H1 (cell line): ENCODE results near the gene ITPK1. TPM values are rescaled to one million over a fixed set of nuclear protein-coding genes. Genes with fewer than 3 reads are reported as not detected.

Experiments used
- CTCF ChIA-PET: fragments of 300-600 bp; sonication (Branson Sonifier 250); formaldehyde crosslinking; loops from one replicate; lab custom pipeline; 2021; ENCODE audit not compliant: partially characterized antibody; lab: Charles Lee
- POLR2A ChIA-PET: fragments of 300-600 bp; sonication (Branson Sonifier 250); formaldehyde crosslinking; loops from one replicate; lab custom pipeline; 2021; ENCODE audit warnings: inconsistent platforms; ENCODE audit not compliant: partially characterized antibody; lab: Charles Lee
- DNase-seq, 2 experiments: peaks; one replicate each; pipeline versions ENCODE4 v3.0.0 to v3.0.0-alpha.2; 2010 to 2022; ENCODE audit warnings: low spot score in 2 of 2, low read depth in 1 of 2, mixed read lengths in 1 of 2
- FAIRE-seq: peaks from 2 replicates; lab custom pipeline; 2011; peaks lifted over from hg19 to GRCh38; lab: Jason Lieb, UNC
- H2AFZ ChIP-seq: 2 replicates; pipeline ENCODE4 v1.8.1; 2012; ENCODE audit warnings: low read length, inconsistent platforms
- H2AK5ac ChIP-seq: 2 replicates; pipeline ENCODE4 v1.6.1; 2013; ENCODE audit warnings: low read depth, low read length
- H2BK120ac ChIP-seq: replicated peaks from 2 replicates; pipeline ENCODE3; 2013; ENCODE audit warnings: low read depth, low read length, inconsistent platforms
- H2BK12ac ChIP-seq: 2 replicates; pipeline ENCODE4 v1.6.1; 2013; ENCODE audit warnings: low read depth, low read length
- H2BK15ac ChIP-seq: 2 replicates; pipeline ENCODE4 v1.6.1; 2013; ENCODE audit warnings: low read length
- H2BK20ac ChIP-seq: 2 replicates; pipeline ENCODE4 v1.6.1; 2013; ENCODE audit warnings: low read length
- H2BK5ac ChIP-seq: 2 replicates; pipeline ENCODE4 v1.6.1; 2013; ENCODE audit warnings: low read depth, low read length
- H3K14ac ChIP-seq: 2 replicates; pipeline ENCODE4 v1.6.1; 2013; ENCODE audit warnings: inconsistent platforms; ENCODE audit not compliant: insufficient read length
- H3K18ac ChIP-seq: 2 replicates; pipeline ENCODE4 v1.6.1; 2013; ENCODE audit warnings: low read length; ENCODE audit errors: extremely low read depth
- H3K23ac ChIP-seq: 2 replicates; pipeline ENCODE4 v1.6.1; 2013; ENCODE audit warnings: inconsistent platforms; ENCODE audit not compliant: insufficient read length
- H3K23me2 ChIP-seq: 2 replicates; pipeline ENCODE4 v1.6.1; 2013; ENCODE audit warnings: low read depth, low read length
- H3K27ac ChIP-seq: 2 replicates; pipeline ENCODE4 v1.6.1; 2011; ENCODE audit warnings: low read depth, low read length, inconsistent platforms
- H3K27me3 ChIP-seq, 4 experiments: replicated peaks in 1 of 4; 1 replicate in 1 of 4; 2 replicates in 3 of 4; pipeline versions ENCODE4 v1.6.1 to v1.8.1; 2011 to 2013; ENCODE audit warnings: low read length in 3 of 4, mild to moderate bottlenecking in 3 of 4, inconsistent platforms in 2 of 4, mixed read lengths in 2 of 4, moderate library complexity in 1 of 4; ENCODE audit not compliant: control insufficient read depth in 3 of 4, insufficient read depth in 3 of 4; ENCODE audit errors: extremely low read depth in 1 of 4
- H3K36me3 ChIP-seq, 4 experiments: 2 replicates each; pipeline versions ENCODE4 v1.6.1 to v1.8.1; 2011 to 2013; ENCODE audit warnings: mild to moderate bottlenecking in 4 of 4, low read length in 3 of 4, moderate library complexity in 2 of 4, control low read depth in 1 of 4, inconsistent platforms in 1 of 4; ENCODE audit not compliant: insufficient read depth in 4 of 4, control insufficient read depth in 2 of 4
- H3K4ac ChIP-seq: replicated peaks from 2 replicates; pipeline ENCODE3; 2013; ENCODE audit warnings: low read length, low read depth, mixed read lengths, inconsistent platforms; ENCODE audit not compliant: insufficient read length
- H3K4me1 ChIP-seq, 4 experiments: replicated peaks in 1 of 4; 1 replicate in 1 of 4; 2 replicates in 3 of 4; pipeline versions ENCODE4 v1.6.1 to v1.8.1; 2011 to 2013; ENCODE audit warnings: low read length in 3 of 4, inconsistent platforms in 2 of 4, mixed read lengths in 1 of 4; ENCODE audit not compliant: insufficient read depth in 4 of 4, control insufficient read depth in 3 of 4
- H3K4me2 ChIP-seq, 2 experiments: 2 replicates each; pipeline versions ENCODE4 v1.6.1 to v1.8.1; 2011 to 2013; ENCODE audit warnings: low read depth in 2 of 2, low read length in 2 of 2, control low read depth in 1 of 2, inconsistent platforms in 1 of 2, mild to moderate bottlenecking in 1 of 2; ENCODE audit not compliant: insufficient read depth in 1 of 2
- H3K4me3 ChIP-seq, 4 experiments: fragments of 200-600, 300-600 bp in 1 of 4; sonication (generic), shearing (Covaris generic), sonication (Bioruptor Twin) in 1 of 4; 2 replicates each; pipeline versions ENCODE4 v1.5.1 to v1.8.1; 2011 to 2016; ENCODE audit warnings: low read length in 4 of 4, low read depth in 3 of 4, control low read depth in 2 of 4, inconsistent platforms in 2 of 4, mild to moderate bottlenecking in 2 of 4, mixed read lengths in 1 of 4, moderate library complexity in 1 of 4; ENCODE audit not compliant: insufficient read depth in 2 of 4; ENCODE audit errors: extremely low read depth in 1 of 4
- H3K56ac ChIP-seq: replicated peaks from 2 replicates; pipeline ENCODE3; 2013; ENCODE audit warnings: low read depth, mild to moderate bottlenecking, mixed read lengths, low read length, inconsistent platforms; ENCODE audit not compliant: insufficient read length
- H3K79me1 ChIP-seq: 2 replicates; pipeline ENCODE4 v1.6.1; 2013; ENCODE audit warnings: low read depth, low read length, control low read depth
- H3K79me2 ChIP-seq, 2 experiments: 2 replicates each; pipeline versions ENCODE4 v1.6.1 to v1.8.1; 2012 to 2013; ENCODE audit warnings: low read length in 2 of 2, mild to moderate bottlenecking in 2 of 2, inconsistent platforms in 1 of 2; ENCODE audit not compliant: insufficient read depth in 2 of 2, control insufficient read depth in 1 of 2
- H3K9ac ChIP-seq, 4 experiments: replicated peaks in 1 of 4; 1 replicate in 1 of 4; 2 replicates in 3 of 4; pipeline versions ENCODE4 v1.6.1 to v1.8.1; 2011 to 2013; ENCODE audit warnings: low read depth in 3 of 4, low read length in 3 of 4, control low read depth in 2 of 4, mild to moderate bottlenecking in 2 of 4, moderate library complexity in 2 of 4, inconsistent platforms in 1 of 4; ENCODE audit errors: extremely low read depth in 1 of 4
- H3K9me3 ChIP-seq, 2 experiments: 2 replicates each; pipeline versions ENCODE4 v1.6.1 to v1.8.1; 2012 to 2013; ENCODE audit warnings: mild to moderate bottlenecking in 2 of 2, moderate library complexity in 2 of 2, control low read depth in 1 of 2, inconsistent platforms in 1 of 2, low read depth in 1 of 2, low read length in 1 of 2, mixed read lengths in 1 of 2; ENCODE audit not compliant: insufficient read depth in 2 of 2
- H4K20me1 ChIP-seq, 2 experiments: replicated peaks in 1 of 2; 2 replicates each; pipeline versions ENCODE3 to v1.8.1; 2011 to 2013; ENCODE audit warnings: inconsistent platforms in 2 of 2, low read length in 2 of 2, mild to moderate bottlenecking in 1 of 2; ENCODE audit not compliant: insufficient read depth in 2 of 2, control insufficient read depth in 1 of 2
- H4K5ac ChIP-seq: 2 replicates; pipeline ENCODE4 v1.6.1; 2013; ENCODE audit warnings: low read length, low read depth, mixed read lengths, inconsistent platforms; ENCODE audit not compliant: insufficient read length
- H4K8ac ChIP-seq: 2 replicates; pipeline ENCODE4 v1.8.0; 2013; ENCODE audit warnings: mild to moderate bottlenecking, moderate library complexity, low read length, inconsistent platforms; ENCODE audit not compliant: insufficient read depth; ENCODE audit errors: extremely low read depth
- H4K91ac ChIP-seq: replicated peaks from 2 replicates; pipeline ENCODE3; 2013; ENCODE audit warnings: low read length, mixed read lengths, inconsistent platforms; ENCODE audit not compliant: insufficient read length
- ASH2L ChIP-seq: fragments of 200-600, 300-600 bp; sonication (generic); IDR thresholded peaks from one replicate; pipeline ENCODE4 v1.7.1; 2017; ENCODE audit warnings: low read length
- CBX8 ChIP-seq: fragments of 300-800, 300-1000 bp; sonication (generic); IDR thresholded peaks from 2 replicates; pipeline ENCODE4 v1.7.1; 2016; ENCODE audit warnings: low read depth, low read length, borderline replicate concordance
- CHD1 ChIP-seq: IDR thresholded peaks from 2 replicates; pipeline ENCODE4 v1.6.1; 2012; ENCODE audit warnings: low read depth, low read length, improper control_type of control experiment
- FOSL1 ChIP-seq: IDR thresholded peaks from 2 replicates; pipeline ENCODE4 v1.6.1; 2011; ENCODE audit warnings: mild to moderate bottlenecking, low read depth, low read length, moderate library complexity; ENCODE audit not compliant: insufficient read depth
- SAP30 ChIP-seq: fragments of 300-600 bp; sonication (generic); IDR thresholded peaks from 2 replicates; pipeline ENCODE4 v1.7.1; 2012; ENCODE audit warnings: low read length, moderate library complexity, mild to moderate bottlenecking, inconsistent platforms; ENCODE audit not compliant: insufficient read depth, insufficient replicate concordance
- ZNF274 ChIP-seq: IDR thresholded peaks from 2 replicates; pipeline ENCODE4 v1.7.0; 2012; ENCODE audit warnings: low read length, borderline replicate concordance; ENCODE audit errors: extremely low read depth
- WGBS, 2 experiments: shearing (Covaris generic) in 1 of 2; methylation state at CpG; one replicate each; pipeline versions ENCODE4 v1.1.6 to v1.1.7; 2013 to 2015; ENCODE audit warnings: low lambda C conversion rate in 2 of 2, mixed read lengths in 2 of 2, inconsistent platforms in 1 of 2, low coverage in 1 of 2, missing lambda C conversion rate in 1 of 2; ENCODE audit not compliant: insufficient replicate concordance in 2 of 2, insufficient coverage in 1 of 2, insufficient read length in 1 of 2; ENCODE audit errors: extremely low coverage in 1 of 2, missing lambda C conversion rate in 1 of 2; 5-methylcytosine and 5-hydroxymethylcytosine counted together
- polyA plus RNA-seq, 7 experiments: library from polyadenylated mRNA; depleted of rRNA in 3 of 7; stranded (reverse) in 5 of 7; unstranded in 2 of 7; fragments of >200 nt in 5 of 7; fragments of 200-250 nt in 2 of 7; gene quantifications; 1 replicate in 5 of 7; 2 replicates in 1 of 7; 4 replicates in 1 of 7; pipeline versions ENCODE4 v1.2.1 to v1.2.3, GENCODE V29; 2011 to 2013; ENCODE audit warnings: missing spikeins in 2 of 7, mixed read lengths in 2 of 7
- total RNA-seq: library from RNA; stranded (reverse); fragmentation: NEBNext Ultra II Directional; extraction: Animal tissue kit (Norgen Biotek cat#: 25700); gene quantifications from 2 replicates; pipeline ENCODE4 v1.2.1, GENCODE V29; 2021

Gene ITPK1
- total and polyA plus RNA-seq, 2 of the 8 experiments (the other 6 are each of a cell fraction or from before 2014, with no cell fraction given) = 108 to 143 TPM

GRCh38 chr14:92948647-92949046, 167.1 kb downstream of the ITPK1 start:
- no peak overlapping the region for H3K27ac ChIP-seq
- H3K4me3 ChIP-seq = no peak overlapping the region
- H2BK20ac ChIP-seq = no peak overlapping the region
- H4K5ac ChIP-seq = no peak overlapping the region
- no peak overlapping the region for H3K9ac ChIP-seq
- DNase-seq (no peak), FAIRE-seq (no peak)
- no peaks in the 10 kb centered on the region for H3K9me3 ChIP-seq
- 89% methylated on average over 17 of the region's 22 CpGs; no CpG with 5 or more reads in 1 of the 2 experiments for WGBS, 2 experiments
- no peak overlapping the region for H2AFZ ChIP-seq
- H4K8ac ChIP-seq = 0 out of 2 replicates have a peak overlapping the region, but pooled peaks have one; percentile 31
- no peak overlapping the region for H3K4ac ChIP-seq
- no peaks in the 10 kb centered on the region for H3K4me1 ChIP-seq
- no peak overlapping the region for H2BK15ac ChIP-seq
- no peak overlapping the region for H3K4me2 ChIP-seq
- ChIA-PET POLR2A (no interaction called here), CTCF (interaction anchor here (0.9 kb wide), 1 partner anchor 164 kb away, joined by 3 read pairs; no protein-coding TSS in a partner anchor)
- H3K27me3 ChIP-seq = no peaks in the 10 kb centered on the region
- H2BK120ac ChIP-seq = no peak overlapping the region
- no peak overlapping the region for H2BK5ac ChIP-seq
- no peak overlapping the region for H3K14ac ChIP-seq
- H3K36me3 ChIP-seq = peaks cover 9 to 17% (median 13%) of the 10 kb centered on the region in 4 experiments; a peak in 5 of 8 replicates
- no peak overlapping the region for H4K91ac ChIP-seq
- no peaks in the 10 kb centered on the region for H3K79me1 ChIP-seq
- H2AK5ac ChIP-seq = no peak overlapping the region
- peaks cover 0 to 5% of the 10 kb centered on the region in 2 experiments for H4K20me1 ChIP-seq
- no peak overlapping the region for H3K18ac ChIP-seq
- H3K23me2 ChIP-seq = no peaks in the 10 kb centered on the region
- H3K23ac ChIP-seq = no peak overlapping the region
- H2BK12ac ChIP-seq = no peak overlapping the region
- H3K79me2 ChIP-seq = no peaks in the 10 kb centered on the region
- H3K56ac ChIP-seq = no peak overlapping the region
- no peak for TF ChIP-seq CBX8
- no peak for TF ChIP-seq FOSL1
- TF ChIP-seq ZNF274 = no peak
- no peak for TF ChIP-seq ASH2L
- TF ChIP-seq SAP30 = no peak
- TF ChIP-seq CHD1 = no peak
